Activated CD4-positive, alpha-beta T cell treated with anti-CD3 and anti-CD28 coated beads, Interleukin-2, amount 10 ng/mL, durations not matched to agents 7 days and 5 days (primary cell): ENCODE results near the gene VCL. TPM values are rescaled to one million over a fixed set of nuclear protein-coding genes. Genes with fewer than 3 reads are reported as not detected.
A peak's percentile ranks its signal among the peaks of the same experiment; 100 is the strongest.

Experiments
- CTCF ChIA-PET: fragments of 350-600 bp; sonication (Branson Sonifier 250); formaldehyde crosslinking; loops from one replicate; lab custom pipeline; 2021; ENCODE audit warnings: antibody characterized with exemption; lab: Charles Lee
- POLR2A ChIA-PET: fragments of 350-600 bp; sonication (Branson Sonifier 250); formaldehyde crosslinking; loops from one replicate; lab custom pipeline; 2021; ENCODE audit warnings: antibody characterized with exemption; lab: Charles Lee
- DNase-seq: peaks from one replicate; pipeline ENCODE4 v3.0.0-alpha.2; 2020
- H3K27ac Mint-ChIP-seq: one replicate; pipeline ENCODE4 v1.8.0; 2021; ENCODE audit warnings: mild to moderate bottlenecking, moderate library complexity, mixed read lengths
- H3K27me3 Mint-ChIP-seq: one replicate; pipeline ENCODE4 v1.8.0; 2021; ENCODE audit warnings: mixed read lengths
- H3K36me3 Mint-ChIP-seq: one replicate; pipeline ENCODE4 v1.8.0; 2021; ENCODE audit warnings: low read depth, mixed read lengths
- H3K4me1 Mint-ChIP-seq: one replicate; pipeline ENCODE4 v1.8.0; 2021; ENCODE audit warnings: mixed read lengths
- H3K4me3 Mint-ChIP-seq: one replicate; pipeline ENCODE4 v1.8.0; 2021; ENCODE audit warnings: mild to moderate bottlenecking, moderate library complexity, mixed read lengths
- H3K9me3 Mint-ChIP-seq: one replicate; pipeline ENCODE4 v1.8.0; 2021; ENCODE audit warnings: mixed read lengths
- total RNA-seq, 2 experiments: library from RNA; stranded (reverse); gene quantifications; one replicate each; pipeline ENCODE4 v1.2.3, GENCODE V29; 2021

Gene VCL
- total RNA-seq, 2 experiments from 2014 or later, result 75.5 to 86.4 TPM

DNA sequence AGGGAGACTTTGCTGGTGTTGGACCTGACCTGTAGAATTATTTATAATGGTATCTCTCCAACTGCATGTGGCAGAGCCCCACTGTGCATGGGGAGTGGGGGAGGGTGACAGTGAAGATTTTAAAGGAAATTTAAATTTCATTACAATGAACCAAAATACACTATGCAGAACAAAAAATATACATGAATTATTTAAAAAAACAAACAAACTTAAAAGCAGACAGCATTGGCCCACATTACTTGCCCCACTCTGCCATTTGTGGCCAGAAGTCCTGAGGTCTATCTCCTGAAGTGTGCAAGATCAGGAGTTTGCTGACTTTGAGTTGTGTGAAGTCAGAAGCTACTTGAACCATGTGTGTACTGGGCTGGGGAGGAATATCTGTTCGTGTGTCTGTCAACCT lies 112.2 kb downstream of the VCL start:
- CTCF ChIA-PET, result interaction anchor here (1.0 to 1.5 kb wide), 4 partner anchors 8 to 41 kb away, joined by 3 to 7 read pairs (median 3); partner anchors contain the start of gene ADK
- no peak overlapping the region for H3K27ac Mint-ChIP-seq
- H3K9me3 Mint-ChIP-seq, result no peaks in the 10 kb centered on the region
- POLR2A ChIA-PET, result interaction anchor here (0.7 kb wide), 1 partner anchor 1013 kb away, joined by 3 read pairs; no protein-coding TSS in a partner anchor
- H3K27me3 Mint-ChIP-seq, result no peaks in the 10 kb centered on the region
- no peak overlapping the region for H3K4me3 Mint-ChIP-seq
- DNase-seq, result no peak
- no peaks in the 10 kb centered on the region for H3K4me1 Mint-ChIP-seq
- H3K36me3 Mint-ChIP-seq, result peaks cover 70% of the 10 kb centered on the region

DNA sequence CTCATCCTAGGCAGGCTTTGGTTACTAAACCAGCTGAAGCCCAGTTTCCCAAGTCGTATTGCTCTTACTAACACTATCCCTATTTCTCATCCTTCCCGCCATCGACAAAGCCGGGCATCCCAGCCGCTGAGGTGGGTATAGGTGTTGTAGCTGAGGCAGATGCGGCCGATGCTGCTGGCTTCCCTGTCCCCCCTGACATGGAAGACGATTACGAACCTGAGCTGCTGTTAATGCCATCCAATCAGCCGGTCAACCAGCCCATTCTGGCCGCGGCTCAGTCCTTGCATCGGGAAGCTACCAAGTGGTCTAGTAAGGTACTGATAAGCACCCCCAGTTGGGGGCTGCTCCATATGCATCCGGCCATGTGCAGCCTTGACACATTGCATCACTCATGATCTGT lies 113.9 kb downstream of the VCL start:
- Mint-ChIP-seq H3K9me3 (no peaks in the 10 kb centered on the region), H3K27ac (no peak overlapping the region), H3K4me1 (no peaks in the 10 kb centered on the region), H3K4me3 (no peak overlapping the region), H3K36me3 (peaks cover 76% of the 10 kb centered on the region), H3K27me3 (no peaks in the 10 kb centered on the region)
- POLR2A ChIA-PET, result no interaction called here
- CTCF ChIA-PET, result no interaction called here
- DNase-seq, result no peak

DNA sequence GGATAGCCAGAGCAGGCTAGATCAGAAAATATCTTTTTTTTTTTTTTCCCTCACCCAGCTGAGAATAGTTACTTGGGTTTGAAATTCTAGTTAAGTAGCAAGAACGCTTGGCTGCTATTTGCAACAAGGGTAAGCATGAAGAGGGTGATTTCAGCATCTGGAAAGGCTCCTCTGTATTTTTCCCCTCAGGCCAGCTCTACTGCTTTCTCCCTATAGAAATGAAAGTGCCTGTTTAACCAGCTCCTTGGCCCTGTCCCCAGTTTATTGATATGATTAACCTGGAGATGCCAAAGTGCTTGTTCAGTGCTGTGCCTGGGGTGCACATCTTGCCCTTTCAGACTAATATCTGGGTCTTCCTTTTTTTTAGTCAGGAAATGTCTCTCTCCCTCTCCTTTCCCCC lies 115.6 kb downstream of the VCL start:
- ChIA-PET CTCF (interaction anchor here (0.8 to 2.0 kb wide), 2 partner anchors 8 to 10 kb away, joined by 3 to 7 read pairs; no protein-coding TSS in a partner anchor), POLR2A (no interaction called here)
- peaks cover 79% of the 10 kb centered on the region for H3K36me3 Mint-ChIP-seq
- no peak overlapping the region for H3K4me3 Mint-ChIP-seq
- H3K27me3 Mint-ChIP-seq, result no peaks in the 10 kb centered on the region
- no peak overlapping the region for H3K27ac Mint-ChIP-seq
- no peak for DNase-seq
- H3K4me1 Mint-ChIP-seq, result no peaks in the 10 kb centered on the region
- H3K9me3 Mint-ChIP-seq, result no peaks in the 10 kb centered on the region

DNA sequence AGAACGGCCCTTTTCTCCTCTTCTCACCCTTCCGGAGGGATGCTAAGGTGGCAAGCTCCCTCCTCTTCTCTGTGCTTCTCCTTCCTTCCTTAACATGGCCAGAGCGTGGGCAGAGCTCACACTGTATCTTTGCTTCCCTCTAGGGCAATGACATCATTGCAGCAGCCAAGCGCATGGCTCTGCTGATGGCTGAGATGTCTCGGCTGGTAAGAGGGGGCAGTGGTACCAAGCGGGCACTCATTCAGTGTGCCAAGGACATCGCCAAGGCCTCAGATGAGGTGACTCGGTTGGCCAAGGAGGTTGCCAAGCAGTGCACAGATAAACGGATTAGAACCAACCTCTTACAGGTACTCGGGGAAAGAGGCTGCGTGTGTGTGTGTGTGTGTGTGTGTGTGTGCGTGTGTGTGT lies 116.1 kb downstream of the VCL start:
- DNase-seq, result no peak
- no peaks in the 10 kb centered on the region for H3K27me3 Mint-ChIP-seq
- H3K27ac Mint-ChIP-seq, result no peak overlapping the region
- no peaks in the 10 kb centered on the region for H3K9me3 Mint-ChIP-seq
- ChIA-PET CTCF (interaction anchor here (2.0 kb wide), 1 partner anchor 8 kb away, joined by 7 read pairs; no protein-coding TSS in a partner anchor), POLR2A (no interaction called here)
- H3K4me1 Mint-ChIP-seq, result no peaks in the 10 kb centered on the region
- no peak overlapping the region for H3K4me3 Mint-ChIP-seq
- H3K36me3 Mint-ChIP-seq, result peaks cover 77% of the 10 kb centered on the region

DNA sequence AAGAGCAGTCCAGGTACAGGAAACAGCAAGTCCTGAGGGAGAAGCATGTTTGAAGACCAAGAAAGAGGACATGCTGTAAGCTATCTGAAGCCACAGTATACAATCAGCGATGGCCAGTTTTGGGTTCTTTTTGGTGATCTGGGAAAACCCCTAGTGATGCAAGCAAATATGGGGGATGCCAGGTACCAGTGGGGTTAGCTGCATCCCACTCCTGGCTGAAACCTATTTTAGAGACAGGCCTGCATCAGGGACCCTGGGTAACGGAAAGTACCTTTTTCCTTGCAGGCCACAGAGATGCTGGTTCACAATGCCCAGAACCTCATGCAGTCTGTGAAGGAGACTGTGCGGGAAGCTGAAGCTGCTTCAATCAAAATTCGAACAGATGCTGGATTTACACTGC lies 119.8 kb downstream of the VCL start:
- POLR2A ChIA-PET, result interaction anchor here (0.6 kb wide), 1 partner anchor 39 kb away, joined by 3 read pairs; no protein-coding TSS in a partner anchor
- no peak for DNase-seq
- CTCF ChIA-PET, result no interaction called here
- H3K27me3 Mint-ChIP-seq, result no peaks in the 10 kb centered on the region
- H3K27ac Mint-ChIP-seq, result no peak overlapping the region
- no peaks in the 10 kb centered on the region for H3K9me3 Mint-ChIP-seq
- no peak overlapping the region for H3K4me3 Mint-ChIP-seq
- peaks cover 71% of the 10 kb centered on the region for H3K36me3 Mint-ChIP-seq
- no peaks in the 10 kb centered on the region for H3K4me1 Mint-ChIP-seq

DNA sequence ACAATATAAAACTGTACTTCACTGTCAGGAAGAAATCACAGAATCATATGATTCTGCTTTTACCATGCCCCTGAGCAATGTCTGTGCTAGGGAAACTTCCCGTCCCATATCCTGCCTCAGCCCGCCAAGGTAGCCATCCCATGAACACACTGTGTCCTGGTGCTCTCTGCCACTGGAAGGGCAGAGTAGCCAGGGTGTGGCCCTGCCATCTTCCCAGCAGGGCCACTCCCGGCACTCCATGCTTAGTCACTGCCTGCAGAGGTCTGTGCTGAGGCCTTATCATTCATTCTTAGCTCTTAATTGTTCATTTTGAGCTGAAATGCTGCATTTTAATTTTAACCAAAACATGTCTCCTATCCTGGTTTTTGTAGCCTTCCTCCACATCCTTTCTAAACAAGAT lies 120.9 kb downstream of the VCL start:
- Mint-ChIP-seq H3K27ac (peak overlapping the region; percentile 58), H3K36me3 (peaks cover 71% of the 10 kb centered on the region), H3K4me3 (no peak overlapping the region), H3K9me3 (no peaks in the 10 kb centered on the region), H3K27me3 (no peaks in the 10 kb centered on the region), H3K4me1 (no peaks in the 10 kb centered on the region)
- DNase-seq, result no peak
- ChIA-PET POLR2A (no interaction called here), CTCF (interaction anchor here (0.6 kb wide), 1 partner anchor 11 kb away, joined by 4 read pairs; no protein-coding TSS in a partner anchor)

DNA sequence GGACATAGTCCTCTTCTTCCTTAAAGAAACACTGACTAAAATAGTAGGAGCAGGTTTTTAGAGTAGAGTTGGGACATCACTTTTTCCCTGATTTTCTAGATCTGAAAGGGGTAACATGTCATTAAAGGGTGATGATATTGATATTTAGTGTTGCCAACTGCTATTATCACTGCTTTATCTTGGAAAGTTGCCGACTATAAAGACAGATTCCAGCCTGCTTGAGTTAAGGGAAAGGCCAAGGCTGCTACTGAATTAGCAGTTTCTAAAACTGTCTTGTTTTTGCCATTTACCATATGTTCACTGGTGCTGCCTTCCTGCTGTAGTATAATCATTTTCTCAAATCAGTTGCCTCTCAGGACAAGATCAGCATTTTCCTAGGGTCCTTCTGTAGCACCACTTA lies 123.0 kb downstream of the VCL start:
- DNase-seq, result no peak
- H3K4me3 Mint-ChIP-seq, result no peak overlapping the region

DNA sequence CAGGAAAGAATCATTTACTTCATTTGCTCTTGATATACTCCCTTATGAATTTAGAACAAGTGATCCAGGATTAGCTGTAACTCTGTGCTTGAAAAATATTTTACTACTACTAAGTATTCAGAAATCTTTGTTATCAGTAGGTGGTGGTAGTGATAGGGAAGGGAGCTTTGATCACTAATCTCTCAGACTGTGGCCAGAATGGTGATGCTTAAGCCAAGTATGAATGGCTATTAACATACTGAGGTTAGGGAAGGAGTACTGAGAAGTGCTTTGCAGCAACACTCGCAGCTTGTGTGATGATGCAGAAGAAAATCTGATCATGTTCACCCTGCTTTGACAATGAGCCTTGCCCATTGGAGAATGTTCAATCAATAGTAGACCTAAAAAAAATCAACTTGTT lies 123.5 kb downstream of the VCL start:
- peaks cover 64% of the 10 kb centered on the region for H3K36me3 Mint-ChIP-seq
- POLR2A ChIA-PET, result no interaction called here

More for the DNA sequence above, 123.0 kb downstream of the VCL start:
- H3K4me1 Mint-ChIP-seq, result no peaks in the 10 kb centered on the region
- no peak overlapping the region for H3K27ac Mint-ChIP-seq
- no peaks in the 10 kb centered on the region for H3K27me3 Mint-ChIP-seq
- ChIA-PET CTCF (interaction anchor here (0.6 to 1.5 kb wide), 3 partner anchors 8 to 1689 kb away, joined by 3 to 7 read pairs (median 4); no protein-coding TSS in a partner anchor), POLR2A (no interaction called here)
- H3K9me3 Mint-ChIP-seq, result no peaks in the 10 kb centered on the region
- peaks cover 64% of the 10 kb centered on the region for H3K36me3 Mint-ChIP-seq

DNA sequence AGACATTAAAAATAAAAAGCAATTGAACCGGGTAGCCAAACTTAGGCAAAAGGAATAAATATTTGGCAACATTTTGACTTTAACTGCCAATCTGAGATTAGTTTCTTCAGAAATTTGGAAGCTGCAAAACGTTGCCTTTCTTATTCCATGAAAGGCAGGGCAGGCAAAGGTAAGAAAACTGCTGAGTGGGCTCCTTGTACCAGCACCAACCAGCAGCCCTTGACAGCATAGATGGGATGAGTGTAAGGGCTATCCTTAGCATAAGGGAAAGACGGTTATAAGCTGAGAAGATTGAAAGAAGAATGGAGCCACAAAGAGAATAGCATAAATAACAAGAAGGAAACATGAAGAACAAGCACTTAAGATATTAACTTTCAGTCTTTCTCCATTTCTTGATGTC lies 124.1 kb downstream of the VCL start:
- no peak for DNase-seq
- no peaks in the 10 kb centered on the region for H3K4me1 Mint-ChIP-seq
- H3K27ac Mint-ChIP-seq, result no peak overlapping the region
- no peaks in the 10 kb centered on the region for H3K9me3 Mint-ChIP-seq
- H3K27me3 Mint-ChIP-seq, result no peaks in the 10 kb centered on the region
- ChIA-PET CTCF (interaction anchor here (1.0 to 1.5 kb wide), 2 partner anchors 9 kb away, joined by 3 to 7 read pairs; no protein-coding TSS in a partner anchor), POLR2A (no interaction called here)
- H3K4me3 Mint-ChIP-seq, result no peak overlapping the region
- H3K36me3 Mint-ChIP-seq, result peaks cover 61% of the 10 kb centered on the region

More for the DNA sequence above, 123.5 kb downstream of the VCL start:
- Mint-ChIP-seq H3K4me3 (no peak overlapping the region), H3K9me3 (no peaks in the 10 kb centered on the region), H3K27ac (no peak overlapping the region), H3K4me1 (no peaks in the 10 kb centered on the region), H3K27me3 (no peaks in the 10 kb centered on the region)
- no peak for DNase-seq
- CTCF ChIA-PET, result interaction anchor here (0.9 to 1.5 kb wide), 2 partner anchors 8 to 54 kb away, joined by 4 to 7 read pairs; no protein-coding TSS in a partner anchor

DNA sequence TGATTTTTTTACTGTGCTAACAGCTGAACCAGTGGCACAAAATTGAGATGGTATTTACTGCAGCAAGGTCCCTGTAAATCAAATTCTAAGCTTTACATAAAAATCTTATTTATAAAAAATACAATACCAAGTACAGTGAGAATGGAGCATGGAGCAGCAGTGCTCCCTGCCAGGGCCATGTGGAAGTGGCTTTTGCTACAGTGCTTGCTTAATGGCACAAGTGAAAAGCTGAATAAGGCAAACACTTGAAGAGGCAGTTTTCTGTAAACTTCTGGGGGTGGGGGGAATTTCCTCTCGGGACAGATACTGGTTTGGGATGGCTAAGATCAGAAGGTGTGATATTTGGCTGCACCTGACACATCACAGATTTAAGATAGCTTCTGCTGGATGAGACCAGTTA lies 125.2 kb downstream of the VCL start:
- no peaks in the 10 kb centered on the region for H3K9me3 Mint-ChIP-seq
- no peak overlapping the region for H3K4me3 Mint-ChIP-seq
- H3K4me1 Mint-ChIP-seq, result no peaks in the 10 kb centered on the region
- peaks cover 55% of the 10 kb centered on the region for H3K36me3 Mint-ChIP-seq
- no peak for DNase-seq
- H3K27ac Mint-ChIP-seq, result no peak overlapping the region
- POLR2A ChIA-PET, result interaction anchor here (0.5 kb wide), 1 partner anchor 16 kb away, joined by 3 read pairs; no protein-coding TSS in a partner anchor
- CTCF ChIA-PET, result interaction anchor here (1.1 to 1.3 kb wide), 5 partner anchors 10 to 26 kb away, joined by 3 to 4 read pairs (median 3); no protein-coding TSS in a partner anchor
- no peaks in the 10 kb centered on the region for H3K27me3 Mint-ChIP-seq

DNA sequence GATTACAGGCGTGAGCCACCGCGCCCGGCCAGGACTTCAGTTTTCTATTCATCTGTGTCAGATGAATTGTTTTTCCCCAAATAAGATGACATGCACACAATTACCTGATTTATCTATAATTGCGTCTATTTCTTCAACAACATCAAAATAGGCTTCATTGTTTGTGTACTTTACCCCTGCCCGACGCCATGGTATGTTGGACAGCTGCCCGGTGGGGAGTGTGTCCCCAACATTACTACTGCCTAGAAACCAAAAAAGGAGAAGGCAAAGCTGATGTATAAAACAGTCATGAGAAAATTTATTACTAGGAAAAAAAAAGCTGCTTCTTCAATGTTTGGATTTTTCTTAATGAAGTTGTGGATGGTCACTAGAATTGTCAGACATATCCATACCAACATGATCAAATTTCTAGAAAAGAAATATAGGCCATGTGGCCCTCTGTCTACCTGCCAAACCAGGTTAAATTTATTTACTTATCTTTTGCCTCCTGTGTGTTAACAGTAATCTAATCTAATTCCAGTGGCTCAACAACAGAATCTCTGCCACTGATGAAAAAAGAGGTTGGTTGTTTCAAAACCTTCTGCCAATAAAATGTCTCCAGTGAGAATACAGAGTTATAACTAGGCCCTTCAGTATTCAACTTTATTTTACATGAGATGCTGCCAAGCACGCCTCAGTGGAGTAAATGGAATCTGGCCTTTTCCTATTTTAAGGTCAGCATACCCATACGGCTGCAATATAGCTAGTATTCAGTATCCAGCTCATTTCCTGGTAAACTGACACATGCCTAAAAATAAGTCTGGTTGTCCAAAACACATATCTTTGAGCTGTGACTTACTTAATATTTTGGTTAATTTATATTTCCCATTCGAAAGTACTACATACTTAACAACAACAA lies 136.3 kb downstream of the VCL start:
- DNase-seq, result no peak
- Mint-ChIP-seq H3K9me3 (no peaks in the 10 kb centered on the region), H3K4me1 (no peaks in the 10 kb centered on the region), H3K27me3 (no peaks in the 10 kb centered on the region), H3K4me3 (no peak overlapping the region), H3K36me3 (peaks cover 48% of the 10 kb centered on the region), H3K27ac (peak overlapping the region; percentile 9)
- POLR2A ChIA-PET, result no interaction called here
- CTCF ChIA-PET, result interaction anchor here (0.8 to 1.4 kb wide), 2 partner anchors 17 to 101 kb away, joined by 3 read pairs; partner anchors contain the start of genes ADK and AP3M1

DNA sequence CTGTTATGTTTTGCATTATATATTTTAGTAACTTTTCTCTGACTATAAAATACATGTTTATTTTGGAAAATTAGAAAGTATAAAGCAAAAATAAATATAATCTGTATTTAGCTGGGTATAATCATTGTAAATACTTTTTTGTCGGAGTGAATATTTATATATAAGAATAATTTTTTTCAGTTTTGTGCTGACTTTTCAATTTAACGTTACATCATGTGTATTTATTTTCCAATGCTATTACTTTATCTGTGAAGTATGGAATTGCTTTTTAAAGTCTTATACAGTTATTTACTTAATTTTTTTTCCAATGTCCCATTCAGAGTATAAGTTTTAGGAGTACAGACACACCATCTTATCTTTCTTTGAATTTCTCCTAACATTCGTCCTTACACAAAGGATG lies 137.5 kb downstream of the VCL start:
- H3K9me3 Mint-ChIP-seq, result no peaks in the 10 kb centered on the region
- POLR2A ChIA-PET, result no interaction called here

DNA sequence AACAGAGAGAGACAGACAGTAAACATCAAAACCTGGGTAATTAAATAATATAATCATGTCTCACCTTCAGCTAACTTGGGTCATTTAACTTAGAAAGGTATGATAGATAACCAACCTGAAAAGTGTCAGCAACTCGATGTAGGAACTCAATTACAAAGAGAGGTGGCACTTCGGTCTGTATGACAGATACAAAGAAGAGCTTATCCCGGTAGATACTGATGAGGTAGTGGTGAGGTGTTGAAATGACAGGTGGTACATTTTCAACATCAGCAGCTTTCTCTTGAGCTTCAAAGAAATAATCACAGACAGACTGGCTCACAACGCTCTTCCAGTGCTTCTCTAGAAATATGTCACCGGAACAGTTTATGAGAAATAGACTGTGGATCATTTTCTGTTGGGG lies 140.1 kb downstream of the VCL start:
- no peak for DNase-seq
- H3K9me3 Mint-ChIP-seq, result no peaks in the 10 kb centered on the region
- no peak overlapping the region for H3K4me3 Mint-ChIP-seq
- no peaks in the 10 kb centered on the region for H3K4me1 Mint-ChIP-seq
- no peaks in the 10 kb centered on the region for H3K27me3 Mint-ChIP-seq
- POLR2A ChIA-PET, result no interaction called here
- CTCF ChIA-PET, result interaction anchor here (0.5 to 1.8 kb wide), 2 partner anchors 20 to 36 kb away, joined by 4 to 7 read pairs; no protein-coding TSS in a partner anchor
- no peak overlapping the region for H3K27ac Mint-ChIP-seq
- peaks cover 33% of the 10 kb centered on the region for H3K36me3 Mint-ChIP-seq

More for the DNA sequence above, 137.5 kb downstream of the VCL start:
- no peaks in the 10 kb centered on the region for H3K4me1 Mint-ChIP-seq
- peaks cover 45% of the 10 kb centered on the region for H3K36me3 Mint-ChIP-seq
- no peaks in the 10 kb centered on the region for H3K27me3 Mint-ChIP-seq
- H3K27ac Mint-ChIP-seq, result no peak overlapping the region
- CTCF ChIA-PET, result interaction anchor here (0.8 to 1.1 kb wide), 2 partner anchors 16 to 25 kb away, joined by 3 read pairs; partner anchors contain the start of genes ADK and AP3M1
- no peak for DNase-seq
- no peak overlapping the region for H3K4me3 Mint-ChIP-seq
